SK-N-SH (cell line): Measurements from ENCODE around the gene NRG3. TPM values are rescaled to one million over a fixed set of nuclear protein-coding genes. Genes with fewer than 3 reads are reported as not detected.

Experiments used
- CTCF ChIA-PET: fragments of 300-600, 350-600 bp; formaldehyde crosslinking; extraction: SDS; loops from one replicate; lab custom pipeline; 2021; lab: Yijun Ruan, JAX
- POLR2A ChIA-PET: fragments of 350-600 bp; sonication (Branson Sonifier 250); formaldehyde crosslinking; extraction: SDS; loops from one replicate; lab custom pipeline; 2020; ENCODE audit warnings: antibody characterized with exemption, inconsistent platforms; lab: Yijun Ruan, JAX
- DNase-seq: peaks from one replicate; pipeline ENCODE4 v3.0.0; 2012
- H2AFZ ChIP-seq: fragments of 200-600 bp; sonication (generic); 2 replicates; pipeline ENCODE4 v1.8.1; 2016; ENCODE audit warnings: antibody characterized with exemption, mild to moderate bottlenecking, low read depth
- H3F3A ChIP-seq: fragments of 200-600 bp; sonication (generic); replicated peaks from 2 replicates; pipeline ENCODE3; 2016; ENCODE audit warnings: antibody characterized with exemption, mild to moderate bottlenecking; ENCODE audit not compliant: insufficient read depth
- H3K27ac ChIP-seq, 2 experiments: fragments of 200-500 bp in 1 of 2; fragments of 200-600 bp in 1 of 2; sonication (Bioruptor generic) in 1 of 2; sonication (generic), shearing (Covaris generic) in 1 of 2; 2 replicates each; pipeline versions ENCODE4 v1.5.1 to v1.6.1; 2014 to 2016; ENCODE audit warnings: low read depth in 2 of 2, inconsistent platforms in 1 of 2, low read length in 1 of 2, mild to moderate bottlenecking in 1 of 2, mixed read lengths in 1 of 2
- H3K27me3 ChIP-seq: fragments of 200-600 bp; sonication (generic), shearing (Covaris generic); 2 replicates; pipeline ENCODE4 v1.6.1; 2016; ENCODE audit warnings: mixed run types; ENCODE audit not compliant: insufficient read depth
- H3K36me3 ChIP-seq, 2 experiments: fragments of 200-500 bp in 1 of 2; fragments of 200-600 bp in 1 of 2; sonication (Bioruptor generic) in 1 of 2; sonication (generic) in 1 of 2; replicated peaks in 1 of 2; 2 replicates each; pipeline versions ENCODE3 to v1.5.1; 2014 to 2016; ENCODE audit warnings: low read length in 1 of 2, mild to moderate bottlenecking in 1 of 2; ENCODE audit not compliant: insufficient read depth in 2 of 2, control insufficient read depth in 1 of 2
- H3K4me1 ChIP-seq, 2 experiments: fragments of 200-500 bp in 1 of 2; fragments of 200-600 bp in 1 of 2; sonication (Bioruptor generic) in 1 of 2; sonication (generic), shearing (Covaris generic) in 1 of 2; 2 replicates each; pipeline versions ENCODE4 v1.5.1 to v1.6.1; 2014 to 2016; ENCODE audit warnings: low read depth in 1 of 2, low read length in 1 of 2, mixed run types in 1 of 2; ENCODE audit not compliant: insufficient read depth in 2 of 2, control insufficient read depth in 1 of 2
- H3K4me2 ChIP-seq: fragments of 200-600 bp; sonication (generic), shearing (Covaris generic); 2 replicates; pipeline ENCODE4 v1.6.1; 2017; ENCODE audit warnings: mixed run types
- H3K4me3 ChIP-seq, 2 experiments: fragments of 200-500 bp in 1 of 2; fragments of 200-600 bp in 1 of 2; sonication (Bioruptor generic) in 1 of 2; sonication (generic), shearing (Covaris generic) in 1 of 2; 2 replicates each; pipeline versions ENCODE4 v1.5.1 to v1.8.1; 2014 to 2016; ENCODE audit warnings: low read depth in 2 of 2, inconsistent platforms in 1 of 2, low read length in 1 of 2, mild to moderate bottlenecking in 1 of 2, mixed read lengths in 1 of 2, moderate library complexity in 1 of 2
- H3K79me2 ChIP-seq: fragments of 200-600 bp; sonication (generic); 2 replicates; pipeline ENCODE4 v1.8.1; 2017; ENCODE audit warnings: mild to moderate bottlenecking; ENCODE audit not compliant: insufficient read depth
- H3K9ac ChIP-seq: fragments of 200-600 bp; sonication (generic); 2 replicates; pipeline ENCODE4 v1.6.1; 2017; ENCODE audit warnings: mixed run types
- H3K9me2 ChIP-seq: fragments of 200-600 bp; sonication (generic); 2 replicates; pipeline ENCODE4 v1.6.1; 2017; ENCODE audit warnings: mixed run types
- H3K9me3 ChIP-seq: fragments of 200-600 bp; sonication (generic); 2 replicates; pipeline ENCODE4 v1.6.1; 2017; ENCODE audit warnings: mixed run types, mild to moderate bottlenecking, moderate library complexity
- H4K20me1 ChIP-seq: fragments of 200-600 bp; sonication (generic); 2 replicates; pipeline ENCODE4 v1.6.1; 2017; ENCODE audit warnings: mild to moderate bottlenecking, mixed run types; ENCODE audit not compliant: insufficient read depth
- CHD2 ChIP-seq: fragments of 150-350 bp; IDR thresholded peaks from 2 replicates; pipeline ENCODE4 v1.6.1; 2018; ENCODE audit warnings: low read length; ENCODE audit not compliant: partially characterized antibody
- CTCF ChIP-seq: fragments of 200-600 bp; sonication (generic); IDR thresholded peaks from 2 replicates; pipeline ENCODE4 v1.6.1; 2017; ENCODE audit warnings: antibody characterized with exemption, mild to moderate bottlenecking, moderate library complexity
- FOSL2 ChIP-seq: IDR thresholded peaks from 2 replicates; pipeline ENCODE4 v1.4.0; 2012; ENCODE audit warnings: low read depth, mild to moderate bottlenecking, moderate library complexity, borderline replicate concordance
- MXI1 ChIP-seq: IDR thresholded peaks from 2 replicates; pipeline ENCODE4 v1.6.1; 2012; ENCODE audit warnings: mild to moderate bottlenecking, low read depth, low read length, improper control_type of control experiment
- NFIC ChIP-seq: IDR thresholded peaks from 2 replicates; pipeline ENCODE4 v1.4.0; 2012; ENCODE audit warnings: borderline replicate concordance
- RCOR1 ChIP-seq: fragments of 150-350 bp; IDR thresholded peaks from 2 replicates; pipeline ENCODE4 v1.6.1; 2017; ENCODE audit warnings: antibody characterized with exemption, low read length
- REST ChIP-seq: IDR thresholded peaks from 2 replicates; pipeline ENCODE4 v1.6.1; 2012; ENCODE audit warnings: mild to moderate bottlenecking, low read depth, low read length, moderate library complexity
- RFX5 ChIP-seq: IDR thresholded peaks from 2 replicates; pipeline ENCODE4 v1.6.1; 2012; ENCODE audit warnings: mild to moderate bottlenecking, improper control_type of control experiment, low read length
- RXRA ChIP-seq: IDR thresholded peaks from 2 replicates; pipeline ENCODE4 v1.4.0; 2012; ENCODE audit warnings: low read depth, mild to moderate bottlenecking, borderline replicate concordance
- SIN3A ChIP-seq: IDR thresholded peaks from 2 replicates; pipeline ENCODE4 v1.6.1; 2012; ENCODE audit warnings: low read depth, mild to moderate bottlenecking, low read length, moderate library complexity, borderline replicate concordance
- TEAD4 ChIP-seq: IDR thresholded peaks from 2 replicates; pipeline ENCODE4 v1.4.0; 2012; ENCODE audit warnings: mild to moderate bottlenecking, borderline replicate concordance; ENCODE audit not compliant: insufficient read depth
- WGBS: methylation state at CpG from one replicate; pipeline ENCODE4 v1.1.6; 2017; ENCODE audit warnings: low lambda C conversion rate; 5-methylcytosine and 5-hydroxymethylcytosine counted together
- polyA plus RNA-seq, 3 experiments: library from polyadenylated mRNA; depleted of rRNA; stranded (reverse); fragments of >200 nt; gene quantifications; 2 replicates each; pipeline ENCODE4 v1.2.3, GENCODE V29; 2012
- TF ChIP-seq, protein P1 (sequence below): fragments of 150-350 bp; IDR thresholded peaks from 2 replicates; pipeline ENCODE4 v1.6.1; 2016; ENCODE audit warnings: mild to moderate bottlenecking, low read depth, low read length
- TF ChIP-seq, protein P2 (sequence below): IDR thresholded peaks from 2 replicates; pipeline ENCODE4 v1.4.0; 2012; ENCODE audit warnings: low read depth, borderline replicate concordance

NRG3 gene
- polyA plus RNA-seq, 1 of the 3 experiments (the other 2 are of a cell fraction) = 0.03 TPM

DNA sequence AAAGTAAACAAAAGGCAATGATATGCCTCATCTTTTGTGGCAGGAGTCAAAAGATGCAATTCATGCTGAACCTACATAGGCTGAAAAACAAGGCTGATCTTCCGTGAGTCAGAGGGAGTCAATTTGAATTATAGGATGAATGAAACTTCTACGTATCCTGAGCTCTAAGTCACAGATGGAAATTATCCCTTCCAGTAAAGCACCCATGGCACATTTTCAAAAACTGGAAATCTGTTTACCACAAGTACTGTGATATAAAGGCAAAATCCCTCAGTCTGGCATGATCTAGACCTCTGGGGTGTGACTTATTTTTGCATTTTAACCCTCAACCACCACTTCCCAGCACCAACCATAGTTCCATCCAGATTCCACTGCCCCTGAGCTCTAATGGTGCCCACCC lies 69.6 kb downstream of the NRG3 start:
- no peaks in the 10 kb centered on the region for H3K79me2 ChIP-seq
- no peaks in the 10 kb centered on the region for H3K4me1 ChIP-seq
- no peak overlapping the region for H3K9ac ChIP-seq
- H3K9me2 ChIP-seq = no peaks in the 10 kb centered on the region
- no peak for DNase-seq
- no peak overlapping the region for H3K4me2 ChIP-seq
- H4K20me1 ChIP-seq = no peaks in the 10 kb centered on the region
- POLR2A ChIA-PET = no interaction called here
- CTCF ChIA-PET = interaction anchor here (0.8 kb wide), 1 partner anchor 9 kb away, joined by 3 read pairs; no protein-coding TSS in a partner anchor
- WGBS = 30% methylated on average over 2 of the region's 2 CpGs
- no peaks in the 10 kb centered on the region for H3K36me3 ChIP-seq
- no peaks in the 10 kb centered on the region for H3F3A ChIP-seq
- TF ChIP-seq TEAD4 = no peak
- TF ChIP-seq CTCF = no peak
- TF ChIP-seq FOSL2 = no peak
- TF ChIP-seq, protein P1, sequence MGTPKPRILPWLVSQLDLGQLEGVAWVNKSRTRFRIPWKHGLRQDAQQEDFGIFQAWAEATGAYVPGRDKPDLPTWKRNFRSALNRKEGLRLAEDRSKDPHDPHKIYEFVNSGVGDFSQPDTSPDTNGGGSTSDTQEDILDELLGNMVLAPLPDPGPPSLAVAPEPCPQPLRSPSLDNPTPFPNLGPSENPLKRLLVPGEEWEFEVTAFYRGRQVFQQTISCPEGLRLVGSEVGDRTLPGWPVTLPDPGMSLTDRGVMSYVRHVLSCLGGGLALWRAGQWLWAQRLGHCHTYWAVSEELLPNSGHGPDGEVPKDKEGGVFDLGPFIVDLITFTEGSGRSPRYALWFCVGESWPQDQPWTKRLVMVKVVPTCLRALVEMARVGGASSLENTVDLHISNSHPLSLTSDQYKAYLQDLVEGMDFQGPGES = no peak
- TF ChIP-seq NFIC = no peak
- no peak for TF ChIP-seq MXI1
- TF ChIP-seq RFX5 = no peak
- TF ChIP-seq RCOR1 = no peak
- no peak for TF ChIP-seq REST
- H3K4me3 ChIP-seq = no peak overlapping the region
- no peak overlapping the region for H2AFZ ChIP-seq
- no peaks in the 10 kb centered on the region for H3K27me3 ChIP-seq
- H3K27ac ChIP-seq = no peak overlapping the region
- no peaks in the 10 kb centered on the region; the same call in 1 of the 2 replicates for H3K9me3 ChIP-seq

DNA sequence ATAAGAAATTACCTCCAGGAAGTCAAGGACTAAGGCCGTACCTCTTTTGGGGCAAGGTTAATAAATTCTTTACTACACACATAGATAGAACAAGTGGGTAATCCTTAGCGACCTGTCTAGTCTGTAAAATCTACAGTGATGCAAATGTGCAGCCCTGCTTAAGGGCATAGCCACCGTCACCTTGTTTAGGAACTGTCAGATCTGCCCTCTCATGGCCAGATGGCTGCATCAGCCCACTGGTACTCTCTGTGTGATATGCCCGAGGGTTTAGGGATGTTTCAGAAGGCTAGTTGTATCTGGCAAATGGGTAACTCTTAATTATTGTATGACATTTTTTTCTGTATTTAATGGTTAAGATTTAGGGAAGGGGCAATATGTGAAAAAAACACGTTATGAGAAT lies 74.3 kb downstream of the NRG3 start:
- H3K36me3 ChIP-seq = no peaks in the 10 kb centered on the region
- H2AFZ ChIP-seq = no peak overlapping the region
- H3K9me2 ChIP-seq = no peaks in the 10 kb centered on the region
- no peaks in the 10 kb centered on the region for H3K79me2 ChIP-seq
- no peak for DNase-seq
- no peak overlapping the region for H3K4me3 ChIP-seq
- no peaks in the 10 kb centered on the region for H3K27me3 ChIP-seq
- no peaks in the 10 kb centered on the region for H3K4me1 ChIP-seq
- no peaks in the 10 kb centered on the region for H3F3A ChIP-seq
- H3K9ac ChIP-seq = no peak overlapping the region
- H3K27ac ChIP-seq = no peak overlapping the region
- no peak overlapping the region for H3K4me2 ChIP-seq
- H3K9me3 ChIP-seq = no peaks in the 10 kb centered on the region
- 15% methylated on average over 5 of the region's 5 CpGs for WGBS
- CTCF ChIA-PET = no interaction called here
- POLR2A ChIA-PET = no interaction called here
- H4K20me1 ChIP-seq = no peaks in the 10 kb centered on the region
- TF ChIP-seq RXRA = no peak
- no peak for TF ChIP-seq SIN3A
- TF ChIP-seq REST = no peak
- TF ChIP-seq, protein P2, sequence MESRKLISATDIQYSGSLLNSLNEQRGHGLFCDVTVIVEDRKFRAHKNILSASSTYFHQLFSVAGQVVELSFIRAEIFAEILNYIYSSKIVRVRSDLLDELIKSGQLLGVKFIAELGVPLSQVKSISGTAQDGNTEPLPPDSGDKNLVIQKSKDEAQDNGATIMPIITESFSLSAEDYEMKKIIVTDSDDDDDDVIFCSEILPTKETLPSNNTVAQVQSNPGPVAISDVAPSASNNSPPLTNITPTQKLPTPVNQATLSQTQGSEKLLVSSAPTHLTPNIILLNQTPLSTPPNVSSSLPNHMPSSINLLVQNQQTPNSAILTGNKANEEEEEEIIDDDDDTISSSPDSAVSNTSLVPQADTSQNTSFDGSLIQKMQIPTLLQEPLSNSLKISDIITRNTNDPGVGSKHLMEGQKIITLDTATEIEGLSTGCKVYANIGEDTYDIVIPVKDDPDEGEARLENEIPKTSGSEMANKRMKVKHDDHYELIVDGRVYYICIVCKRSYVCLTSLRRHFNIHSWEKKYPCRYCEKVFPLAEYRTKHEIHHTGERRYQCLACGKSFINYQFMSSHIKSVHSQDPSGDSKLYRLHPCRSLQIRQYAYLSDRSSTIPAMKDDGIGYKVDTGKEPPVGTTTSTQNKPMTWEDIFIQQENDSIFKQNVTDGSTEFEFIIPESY = no peak
- TF ChIP-seq CHD2 = no peak
